ENCODE results near the gene ANKRD18A. TPM values are rescaled to one million over a fixed set of nuclear protein-coding genes. Genes with fewer than 3 reads are reported as not detected.

ANKRD18A gene
- total and polyA plus RNA-seq, 10 donors, result 0.02 to 3.4 (median 0.68) TPM; not detected in 1

DNA sequence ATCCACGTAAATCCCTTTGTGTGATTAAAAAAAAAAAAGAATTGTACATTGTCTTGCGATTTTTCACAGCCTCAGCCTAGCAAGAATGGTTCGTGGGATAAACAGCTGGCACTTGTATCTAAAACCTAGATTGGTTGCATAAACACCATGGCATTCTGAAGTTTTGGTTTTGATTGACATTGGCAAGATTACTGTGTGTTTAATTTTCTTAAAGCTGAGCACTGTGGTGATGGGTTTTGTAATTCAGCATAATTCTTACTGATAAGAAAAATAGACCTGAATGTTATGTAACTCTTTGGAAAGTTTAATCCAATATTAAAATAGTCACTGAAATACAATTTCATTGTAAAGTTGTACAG, 23.4 kb upstream of the ANKRD18A start:
- Histone ChIP-seq H3K36me3 (no peaks in the 10 kb centered on the region), H3K4me1 (no peaks in the 10 kb centered on the region), H3K27me3 (replicated peaks in 1 of 7) (peaks cover 0 to 37% (median 0%) of the 10 kb centered on the region in 7 donors), H3K9me3 (no peaks in the 10 kb centered on the region), H3K27ac (no peak overlapping the region), H3K4me3 (no peak overlapping the region)
- intact Hi-C loops (cut with DNase I; ENCODE audit: low total_unique reads), result no loop called here
- WGBS, 5 donors, result 75 to 81% (median 80%) methylated on average over 3 of the region's 3 CpGs
- no peak for TF ChIP-seq POLR2AphosphoS5 (IDR thresholded peaks at IDR 0.05)
- no peak for TF ChIP-seq POLR2A (IDR thresholded peaks at IDR 0.05)
- TF ChIP-seq, protein P1, sequence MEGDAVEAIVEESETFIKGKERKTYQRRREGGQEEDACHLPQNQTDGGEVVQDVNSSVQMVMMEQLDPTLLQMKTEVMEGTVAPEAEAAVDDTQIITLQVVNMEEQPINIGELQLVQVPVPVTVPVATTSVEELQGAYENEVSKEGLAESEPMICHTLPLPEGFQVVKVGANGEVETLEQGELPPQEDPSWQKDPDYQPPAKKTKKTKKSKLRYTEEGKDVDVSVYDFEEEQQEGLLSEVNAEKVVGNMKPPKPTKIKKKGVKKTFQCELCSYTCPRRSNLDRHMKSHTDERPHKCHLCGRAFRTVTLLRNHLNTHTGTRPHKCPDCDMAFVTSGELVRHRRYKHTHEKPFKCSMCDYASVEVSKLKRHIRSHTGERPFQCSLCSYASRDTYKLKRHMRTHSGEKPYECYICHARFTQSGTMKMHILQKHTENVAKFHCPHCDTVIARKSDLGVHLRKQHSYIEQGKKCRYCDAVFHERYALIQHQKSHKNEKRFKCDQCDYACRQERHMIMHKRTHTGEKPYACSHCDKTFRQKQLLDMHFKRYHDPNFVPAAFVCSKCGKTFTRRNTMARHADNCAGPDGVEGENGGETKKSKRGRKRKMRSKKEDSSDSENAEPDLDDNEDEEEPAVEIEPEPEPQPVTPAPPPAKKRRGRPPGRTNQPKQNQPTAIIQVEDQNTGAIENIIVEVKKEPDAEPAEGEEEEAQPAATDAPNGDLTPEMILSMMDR (IDR thresholded peaks at IDR 0.05 in 8 of 11, conservative IDR thresholded peaks at IDR 0.05 in 3 of 11), result no peak
- DNase-seq, result no peak

DNA sequence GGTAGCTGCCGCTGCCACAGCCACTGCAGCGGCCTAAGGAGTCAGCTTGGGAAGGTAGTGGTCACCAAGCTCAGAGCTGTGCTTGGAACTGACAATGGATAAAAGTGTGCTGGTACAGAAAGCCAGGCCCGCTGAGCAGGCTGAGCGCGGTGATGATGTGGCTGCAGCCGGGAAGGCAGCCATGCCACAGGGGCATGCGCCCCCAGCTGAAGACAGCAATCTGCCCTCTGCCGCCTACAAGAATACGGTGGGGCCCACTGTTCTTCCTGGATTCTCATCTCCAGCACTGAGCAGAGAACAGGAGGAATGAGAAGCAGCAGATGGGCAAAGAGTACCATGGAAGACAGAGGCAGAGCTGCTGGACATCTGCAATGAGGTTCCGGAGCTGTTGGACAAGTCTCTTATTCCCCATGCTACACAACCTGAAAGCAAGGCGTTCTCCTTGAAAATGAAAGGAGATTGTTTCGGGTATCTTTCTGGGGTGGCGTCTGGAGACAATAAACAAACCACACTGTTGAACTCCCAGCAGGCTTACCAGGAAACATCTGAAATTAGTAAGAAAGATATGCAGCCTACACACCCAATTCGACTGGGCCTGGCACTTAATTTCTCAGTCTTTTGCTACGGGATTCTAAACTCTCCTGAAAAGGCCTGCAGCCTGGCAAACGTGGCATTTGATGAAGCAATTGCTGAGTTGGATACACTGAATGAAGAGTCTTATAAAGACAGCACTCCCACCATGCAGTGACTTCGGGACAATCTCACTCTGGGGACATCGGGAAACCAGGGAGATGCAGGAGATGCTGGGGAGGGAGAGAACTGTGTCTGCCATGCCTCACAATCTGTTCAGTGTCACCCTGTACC, 22.8 kb upstream of the ANKRD18A start:
- Histone ChIP-seq H3K27me3 (replicated peaks in 1 of 7) (peaks cover 0 to 37% (median 0%) of the 10 kb centered on the region in 7 donors), H3K27ac (no peak overlapping the region), H3K36me3 (no peaks in the 10 kb centered on the region), H3K4me1 (no peaks in the 10 kb centered on the region), H3K4me3 (no peak overlapping the region), H3K9me3 (no peaks in the 10 kb centered on the region)
- intact Hi-C loops (cut with DNase I; ENCODE audit: low total_unique reads), result no loop called here
- 78 to 85% (median 83%) methylated on average over 18 of the region's 18 CpGs for WGBS, 5 donors
- no peak for TF ChIP-seq POLR2AphosphoS5 (IDR thresholded peaks at IDR 0.05)
- TF ChIP-seq POLR2A (IDR thresholded peaks at IDR 0.05), result no peak
- TF ChIP-seq, protein P1 (IDR thresholded peaks at IDR 0.05 in 8 of 11, conservative IDR thresholded peaks at IDR 0.05 in 3 of 11), result no peak
- no peak for DNase-seq

DNA sequence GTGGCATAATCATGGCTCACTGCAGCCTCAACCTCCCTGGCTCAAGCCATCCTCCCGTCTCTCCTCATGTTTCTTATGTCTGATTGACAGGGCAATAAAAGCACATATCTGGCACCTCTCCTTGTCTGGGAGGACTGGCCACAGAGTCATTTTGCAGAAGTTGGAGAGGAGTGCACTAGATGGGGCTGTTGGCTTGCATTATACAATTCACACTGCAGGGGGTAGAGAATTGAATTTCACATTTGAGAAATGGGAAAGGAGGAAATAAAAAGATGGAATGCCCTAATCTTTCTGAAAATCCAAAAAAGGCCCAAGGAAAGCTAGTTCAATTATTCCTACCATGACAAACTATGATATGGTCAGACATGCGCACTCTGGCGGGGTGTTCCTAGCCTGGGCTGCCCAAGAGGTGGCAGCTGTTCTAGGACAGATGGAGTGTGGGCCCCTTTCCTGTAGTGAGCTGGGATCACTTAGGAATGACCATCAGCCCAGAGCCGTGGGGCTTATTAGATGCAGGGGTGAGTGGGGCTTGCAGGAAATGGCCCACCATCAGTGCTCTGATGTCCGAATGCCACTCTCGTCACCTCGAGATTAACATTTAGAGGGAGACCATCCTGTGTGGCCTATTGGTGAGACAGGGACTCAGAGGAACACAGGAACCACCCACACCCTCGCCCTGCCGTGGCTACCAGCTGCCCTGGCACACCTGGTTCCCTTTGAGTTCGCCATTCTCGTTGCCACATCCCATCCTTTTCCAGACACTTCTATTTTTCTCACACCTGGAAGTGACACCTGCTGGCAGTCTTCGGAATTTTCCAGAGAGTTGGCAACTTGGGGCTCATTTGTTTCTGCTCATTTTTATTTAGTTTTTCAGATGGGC, 21.8 kb upstream of the ANKRD18A start:
- 53 to 59% (median 57%) methylated on average over 12 of the region's 12 CpGs for WGBS, 5 donors
- Histone ChIP-seq H3K4me3 (no peak overlapping the region), H3K36me3 (no peaks in the 10 kb centered on the region), H3K4me1 (no peaks in the 10 kb centered on the region), H3K27me3 (replicated peaks in 1 of 7) (peaks cover 0 to 40% (median 0%) of the 10 kb centered on the region in 7 donors), H3K27ac (no peak overlapping the region), H3K9me3 (no peaks in the 10 kb centered on the region)
- DNase-seq, result no peak
- TF ChIP-seq, protein P1 (IDR thresholded peaks at IDR 0.05 in 8 of 11, conservative IDR thresholded peaks at IDR 0.05 in 3 of 11), result peak in 2 of 11 experiments; percentile 10 to 16
- TF ChIP-seq POLR2AphosphoS5 (IDR thresholded peaks at IDR 0.05), result no peak
- intact Hi-C loops (cut with DNase I; ENCODE audit: low total_unique reads), result no loop called here

DNA sequence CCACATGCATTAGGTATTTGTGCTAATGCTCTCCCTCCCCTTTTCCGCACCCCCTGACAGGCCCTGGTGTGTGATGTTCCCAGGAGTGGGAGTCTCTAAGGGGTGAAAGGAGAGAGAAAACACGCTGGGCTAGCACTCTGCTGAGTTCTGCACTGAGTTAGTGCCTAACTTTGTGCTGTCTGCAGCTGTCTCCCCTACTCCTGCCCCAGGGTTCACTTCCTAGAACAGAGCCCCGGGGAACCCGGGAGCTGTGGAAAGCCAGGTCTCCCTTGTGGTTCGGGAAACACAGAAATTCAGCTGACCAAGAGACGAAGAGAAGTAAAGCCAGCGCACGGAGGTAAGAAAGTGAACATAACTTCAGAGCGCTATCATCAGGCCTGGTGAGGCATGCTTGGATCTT, 20.7 kb upstream of the ANKRD18A start:
- no peak overlapping the region for H3K4me3 ChIP-seq
- peaks cover 0 to 45% (median 0%) of the 10 kb centered on the region in 7 donors for H3K27me3 ChIP-seq (replicated peaks in 1 of 7)
- H3K9me3 ChIP-seq, result no peaks in the 10 kb centered on the region
- no peak for DNase-seq
- TF ChIP-seq POLR2AphosphoS5 (IDR thresholded peaks at IDR 0.05) (no peak), POLR2A (IDR thresholded peaks at IDR 0.05) (no peak)
- TF ChIP-seq, protein P1 (IDR thresholded peaks at IDR 0.05 in 8 of 11, conservative IDR thresholded peaks at IDR 0.05 in 3 of 11), result no peak
- H3K4me1 ChIP-seq, result no peaks in the 10 kb centered on the region
- no peaks in the 10 kb centered on the region for H3K36me3 ChIP-seq
- no peak overlapping the region for H3K27ac ChIP-seq
- WGBS, 5 donors, result 85 to 94% (median 89%) methylated on average over 9 of the region's 9 CpGs
- intact Hi-C loops (cut with DNase I; ENCODE audit: low total_unique reads), result no loop called here

Data from spleen (tissue), 11 donors.